KMS-11 (cell line): ENCODE results near the gene SEMA5A.

Source experiments
- H2AFZ ChIP-seq: fragments of 200-600 bp; sonication (generic); 2 replicates; pipeline ENCODE4 v1.6.1; 2016; ENCODE audit warnings: antibody characterized with exemption, mixed run types, low read depth
- H3K27ac ChIP-seq: fragments of 200-600 bp; sonication (generic); 2 replicates; pipeline ENCODE4 v1.6.1; 2016; ENCODE audit warnings: mild to moderate bottlenecking, mixed run types
- H3K27me3 ChIP-seq: fragments of 200-600 bp; sonication (generic); 2 replicates; pipeline ENCODE4 v1.6.1; 2017; ENCODE audit warnings: mild to moderate bottlenecking, low read depth, mixed run types, moderate library complexity; ENCODE audit not compliant: insufficient read depth
- H3K36me3 ChIP-seq: fragments of 200-600 bp; sonication (generic); 2 replicates; pipeline ENCODE4 v1.6.1; 2017; ENCODE audit warnings: mild to moderate bottlenecking, mixed run types; ENCODE audit not compliant: insufficient read depth
- H3K4me1 ChIP-seq: fragments of 200-600 bp; sonication (generic); 2 replicates; pipeline ENCODE4 v1.6.1; 2016; ENCODE audit warnings: mild to moderate bottlenecking, low read depth, mixed run types; ENCODE audit not compliant: poor library complexity, severe bottlenecking
- H3K4me2 ChIP-seq: fragments of 200-600 bp; sonication (generic); 2 replicates; pipeline ENCODE4 v1.7.0; 2016; ENCODE audit warnings: mild to moderate bottlenecking, mixed run types
- H3K4me3 ChIP-seq: fragments of 200-600 bp; sonication (generic); IDR thresholded peaks from 2 replicates; pipeline ENCODE4 v1.6.1; 2017; ENCODE audit warnings: low read depth, low read length, mixed read lengths; ENCODE audit not compliant: insufficient read depth
- H3K79me2 ChIP-seq: fragments of 200-600 bp; sonication (generic); 2 replicates; pipeline ENCODE4 v1.6.1; 2016; ENCODE audit warnings: low read depth, mixed run types; ENCODE audit not compliant: insufficient read depth
- H3K9ac ChIP-seq: fragments of 200-600 bp; sonication (generic); 2 replicates; pipeline ENCODE4 v1.6.1; 2016; ENCODE audit warnings: mild to moderate bottlenecking, mixed run types
- H4K20me1 ChIP-seq: fragments of 200-600 bp; sonication (generic); 2 replicates; pipeline ENCODE4 v1.6.1; 2016; ENCODE audit warnings: mild to moderate bottlenecking, mixed run types; ENCODE audit not compliant: insufficient read depth
- TF ChIP-seq, protein P1 (sequence below): fragments of 200-600 bp; sonication (generic); conservative IDR thresholded peaks from 2 replicates; pipeline ENCODE4 v1.6.1; 2017; ENCODE audit warnings: low read depth, mild to moderate bottlenecking, antibody characterized with exemption, low read length, moderate library complexity, mixed read lengths

The SEMA5A gene

GRCh38 chr5:9057406-9058000 is 488.4 kb downstream of the SEMA5A start:
- Histone ChIP-seq H4K20me1 (no peaks in the 10 kb centered on the region), H3K4me1 (no peaks in the 10 kb centered on the region), H3K36me3 (no peaks in the 10 kb centered on the region), H3K4me3 (no peak overlapping the region), H3K9ac (no peak overlapping the region), H3K27me3 (no peaks in the 10 kb centered on the region), H3K27ac (no peak overlapping the region), H2AFZ (no peak overlapping the region), H3K4me2 (no peak overlapping the region), H3K79me2 (no peaks in the 10 kb centered on the region)
- TF ChIP-seq, protein P1, sequence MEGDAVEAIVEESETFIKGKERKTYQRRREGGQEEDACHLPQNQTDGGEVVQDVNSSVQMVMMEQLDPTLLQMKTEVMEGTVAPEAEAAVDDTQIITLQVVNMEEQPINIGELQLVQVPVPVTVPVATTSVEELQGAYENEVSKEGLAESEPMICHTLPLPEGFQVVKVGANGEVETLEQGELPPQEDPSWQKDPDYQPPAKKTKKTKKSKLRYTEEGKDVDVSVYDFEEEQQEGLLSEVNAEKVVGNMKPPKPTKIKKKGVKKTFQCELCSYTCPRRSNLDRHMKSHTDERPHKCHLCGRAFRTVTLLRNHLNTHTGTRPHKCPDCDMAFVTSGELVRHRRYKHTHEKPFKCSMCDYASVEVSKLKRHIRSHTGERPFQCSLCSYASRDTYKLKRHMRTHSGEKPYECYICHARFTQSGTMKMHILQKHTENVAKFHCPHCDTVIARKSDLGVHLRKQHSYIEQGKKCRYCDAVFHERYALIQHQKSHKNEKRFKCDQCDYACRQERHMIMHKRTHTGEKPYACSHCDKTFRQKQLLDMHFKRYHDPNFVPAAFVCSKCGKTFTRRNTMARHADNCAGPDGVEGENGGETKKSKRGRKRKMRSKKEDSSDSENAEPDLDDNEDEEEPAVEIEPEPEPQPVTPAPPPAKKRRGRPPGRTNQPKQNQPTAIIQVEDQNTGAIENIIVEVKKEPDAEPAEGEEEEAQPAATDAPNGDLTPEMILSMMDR, result no peak

DNA sequence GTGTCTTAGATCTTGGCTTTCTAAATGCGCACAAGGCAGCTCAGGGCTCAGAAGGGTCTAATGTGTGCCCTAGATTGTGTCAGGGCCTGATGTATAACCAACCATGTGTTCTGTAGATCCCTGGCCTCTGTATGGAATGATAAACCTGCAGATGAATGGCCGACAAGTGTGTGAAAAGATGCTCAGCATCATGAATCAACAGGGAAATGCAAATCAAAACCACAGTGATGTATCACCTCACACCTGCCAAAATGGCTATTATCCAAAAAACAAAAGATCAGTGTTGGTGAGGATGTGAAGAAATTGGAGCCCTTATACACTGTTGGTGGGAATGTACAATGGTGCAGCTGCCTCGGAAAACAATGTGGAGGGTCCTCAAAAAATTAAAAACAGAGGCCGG is 489.8 kb downstream of the SEMA5A start:
- no peaks in the 10 kb centered on the region for H4K20me1 ChIP-seq
- H3K4me1 ChIP-seq, result no peaks in the 10 kb centered on the region
- no peaks in the 10 kb centered on the region for H3K79me2 ChIP-seq
- TF ChIP-seq, protein P1, result no peak
- no peak overlapping the region for H3K4me2 ChIP-seq
- no peak overlapping the region for H2AFZ ChIP-seq
- no peaks in the 10 kb centered on the region for H3K27me3 ChIP-seq
- no peak overlapping the region for H3K9ac ChIP-seq
- H3K27ac ChIP-seq, result no peak overlapping the region
- no peaks in the 10 kb centered on the region for H3K36me3 ChIP-seq
- H3K4me3 ChIP-seq, result no peak overlapping the region

GRCh38 chr5:9054821-9055589 is 490.9 kb downstream of the SEMA5A start:
- Histone ChIP-seq H3K4me3 (no peak overlapping the region), H3K9ac (no peak overlapping the region), H2AFZ (no peak overlapping the region)

DNA sequence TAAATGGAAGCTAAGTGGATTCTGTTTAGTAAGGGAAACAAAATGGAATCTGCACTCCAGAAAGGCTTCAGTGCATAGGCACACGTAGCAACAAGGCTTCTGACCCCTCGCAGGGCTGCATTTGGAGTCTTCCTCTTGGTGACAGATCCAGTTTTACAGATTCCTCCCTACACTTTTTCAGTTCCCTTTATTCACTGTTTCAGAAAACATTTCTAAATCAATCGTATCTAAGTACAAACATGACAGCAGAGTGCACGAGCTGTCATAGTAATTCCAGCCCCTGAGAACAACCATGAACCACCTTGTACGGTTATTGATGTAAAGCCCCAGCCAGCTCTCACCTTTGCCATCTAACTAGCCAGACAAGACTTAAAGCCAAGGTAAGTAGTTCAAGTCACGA is 491.6 kb downstream of the SEMA5A start:
- Histone ChIP-seq H2AFZ (no peak overlapping the region), H3K4me3 (no peak overlapping the region), H3K4me2 (no peak overlapping the region), H3K79me2 (no peaks in the 10 kb centered on the region), H3K4me1 (no peaks in the 10 kb centered on the region), H3K27ac (no peak overlapping the region), H3K9ac (no peak overlapping the region), H4K20me1 (no peaks in the 10 kb centered on the region), H3K36me3 (no peaks in the 10 kb centered on the region), H3K27me3 (no peaks in the 10 kb centered on the region)
- TF ChIP-seq, protein P1, result no peak

More at GRCh38 chr5:9054821-9055589, 490.9 kb downstream of the SEMA5A start:
- no peaks in the 10 kb centered on the region for H3K27me3 ChIP-seq
- H4K20me1 ChIP-seq, result no peaks in the 10 kb centered on the region
- no peak overlapping the region for H3K4me2 ChIP-seq
- no peak overlapping the region for H3K27ac ChIP-seq
- H3K79me2 ChIP-seq, result no peaks in the 10 kb centered on the region
- TF ChIP-seq, protein P1, result no peak
- H3K36me3 ChIP-seq, result no peaks in the 10 kb centered on the region
- no peaks in the 10 kb centered on the region for H3K4me1 ChIP-seq
